Measurements from ENCODE around the gene ULBP3.

ULBP3 gene

GRCh38 chr6:150068720-150069648 lies at the start of gene ULBP3:
Gene ULBP3 (minus strand): TSS chr6:150069121. CDS start chr6:150069066, 55 bp downstream.
- DNase-seq = peak in 10 of 14 donors; percentile 16 to 86 (median 44)

- DNase-seq = no peak
Measured at GRCh38 chr6:150118627-150119026, 49.7 kb upstream of the ULBP3 start.

- no peak for DNase-seq
Measured at GRCh38 chr6:150118203-150118602, 49.3 kb upstream of the ULBP3 start.

- no peak for DNase-seq
Measured at GRCh38 chr6:150116200-150116800, 47.4 kb upstream of the ULBP3 start.

- no peak for DNase-seq
Measured at GRCh38 chr6:150115769-150116168, 46.8 kb upstream of the ULBP3 start.

GRCh38 chr6:150112233-150112632 lies 43.3 kb upstream of the ULBP3 start:
- no peak for DNase-seq

- no peak for DNase-seq
Measured at GRCh38 chr6:150102750-150103270, 33.9 kb upstream of the ULBP3 start.

GRCh38 chr6:150100745-150101144 lies 31.8 kb upstream of the ULBP3 start:
- DNase-seq = no peak

- no peak for DNase-seq
Measured at GRCh38 chr6:150099953-150100352, 31.0 kb upstream of the ULBP3 start.

- no peak for DNase-seq
Measured at GRCh38 chr6:150099546-150099945, 30.6 kb upstream of the ULBP3 start.

GRCh38 chr6:150098155-150098554 lies 29.2 kb upstream of the ULBP3 start:
- no peak for DNase-seq

- DNase-seq = no peak
Measured at GRCh38 chr6:150093397-150093796, 24.5 kb upstream of the ULBP3 start.

GRCh38 chr6:150091476-150091875 lies 22.6 kb upstream of the ULBP3 start:
- peak in 3 of 14 donors; percentile 6 to 10 (median 10) for DNase-seq

- no peak for DNase-seq
Measured at GRCh38 chr6:150090328-150090727, 21.4 kb upstream of the ULBP3 start.

GRCh38 chr6:150088481-150089154 lies 19.7 kb upstream of the ULBP3 start:
- peak in 2 of 14 donors; percentile 11 to 13 for DNase-seq

- DNase-seq = no peak
Measured at GRCh38 chr6:150087336-150087735, 18.4 kb upstream of the ULBP3 start.

- no peak for DNase-seq
Measured at GRCh38 chr6:150086026-150086425, 17.1 kb upstream of the ULBP3 start.

GRCh38 chr6:150084426-150084825 lies 15.5 kb upstream of the ULBP3 start:
- no peak for DNase-seq

- DNase-seq = no peak
Measured at GRCh38 chr6:150083839-150084238, 14.9 kb upstream of the ULBP3 start.

- DNase-seq = no peak
Measured at GRCh38 chr6:150081702-150082101, 12.8 kb upstream of the ULBP3 start.

GRCh38 chr6:150079604-150080003 lies 10.7 kb upstream of the ULBP3 start:
- no peak for DNase-seq

GRCh38 chr6:150078788-150079187 lies 9.9 kb upstream of the ULBP3 start:
- no peak for DNase-seq
